Neural cell (in vitro differentiated cells): Measurements from ENCODE around the gene ZNF641.

Source experiments
- EP300 ChIP-seq: fragments of 450-650 bp; conservative IDR thresholded peaks from 2 replicates; pipeline ENCODE4 v1.6.1; 2014; ENCODE audit warnings: antibody characterized with exemption, mild to moderate bottlenecking, moderate library complexity; ENCODE audit not compliant: poor library complexity, severe bottlenecking
- EZH2 ChIP-seq: fragments of 200-600, 300-800 bp; shearing (Covaris generic), sonication (generic); IDR thresholded peaks from 2 replicates; pipeline ENCODE4 v1.6.1; 2014; ENCODE audit warnings: antibody characterized with exemption, low read length, borderline replicate concordance, mild to moderate bottlenecking; ENCODE audit not compliant: insufficient read depth, poor library complexity, severe bottlenecking
- POLR2AphosphoS5 ChIP-seq: IDR thresholded peaks from 2 replicates; pipeline ENCODE4 v1.6.1; 2012
- TF ChIP-seq, protein P1 (sequence below): fragments of 450-650 bp; IDR thresholded peaks from 2 replicates; pipeline ENCODE4 v1.5.1; 2014; ENCODE audit warnings: antibody characterized with exemption, mild to moderate bottlenecking, moderate library complexity; ENCODE audit not compliant: poor library complexity, severe bottlenecking

DNA sequence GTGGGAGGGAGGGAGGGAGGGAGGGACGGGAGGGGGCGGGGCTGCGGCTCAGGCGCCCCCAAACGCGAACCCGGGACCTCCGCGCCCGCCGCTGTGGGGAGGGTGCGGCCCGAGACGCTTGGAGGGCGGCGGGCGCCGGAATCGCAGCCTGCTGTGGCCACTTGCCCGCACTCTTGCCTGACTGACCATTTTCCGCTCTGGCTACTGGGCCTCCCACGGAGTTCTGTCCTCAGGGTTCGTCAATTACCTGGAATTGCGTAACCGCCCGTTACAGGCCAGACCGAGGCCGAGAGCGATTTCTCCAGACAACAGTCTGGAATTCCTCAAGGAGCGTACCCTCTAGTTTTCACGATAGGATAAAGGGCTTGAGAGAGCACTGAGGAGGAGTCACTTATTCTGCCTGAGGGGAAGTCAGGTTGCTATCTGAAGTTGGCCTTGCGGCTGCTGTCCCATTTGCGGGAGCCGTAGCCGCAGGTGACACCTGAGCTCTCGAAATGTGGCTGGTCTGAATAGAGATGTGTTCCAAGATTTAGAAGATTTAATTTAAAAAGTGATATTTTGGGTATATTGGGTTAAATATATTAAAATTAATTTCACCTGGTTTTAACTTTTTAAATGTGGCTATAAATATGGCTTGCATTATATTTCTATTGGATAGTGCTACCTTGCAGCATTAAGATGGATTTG lies 446 bp upstream of the ZNF641 start:
- TF ChIP-seq POLR2AphosphoS5 (no peak), EP300 (no peak), EZH2 (no peak)
- TF ChIP-seq, protein P1, sequence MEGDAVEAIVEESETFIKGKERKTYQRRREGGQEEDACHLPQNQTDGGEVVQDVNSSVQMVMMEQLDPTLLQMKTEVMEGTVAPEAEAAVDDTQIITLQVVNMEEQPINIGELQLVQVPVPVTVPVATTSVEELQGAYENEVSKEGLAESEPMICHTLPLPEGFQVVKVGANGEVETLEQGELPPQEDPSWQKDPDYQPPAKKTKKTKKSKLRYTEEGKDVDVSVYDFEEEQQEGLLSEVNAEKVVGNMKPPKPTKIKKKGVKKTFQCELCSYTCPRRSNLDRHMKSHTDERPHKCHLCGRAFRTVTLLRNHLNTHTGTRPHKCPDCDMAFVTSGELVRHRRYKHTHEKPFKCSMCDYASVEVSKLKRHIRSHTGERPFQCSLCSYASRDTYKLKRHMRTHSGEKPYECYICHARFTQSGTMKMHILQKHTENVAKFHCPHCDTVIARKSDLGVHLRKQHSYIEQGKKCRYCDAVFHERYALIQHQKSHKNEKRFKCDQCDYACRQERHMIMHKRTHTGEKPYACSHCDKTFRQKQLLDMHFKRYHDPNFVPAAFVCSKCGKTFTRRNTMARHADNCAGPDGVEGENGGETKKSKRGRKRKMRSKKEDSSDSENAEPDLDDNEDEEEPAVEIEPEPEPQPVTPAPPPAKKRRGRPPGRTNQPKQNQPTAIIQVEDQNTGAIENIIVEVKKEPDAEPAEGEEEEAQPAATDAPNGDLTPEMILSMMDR = no peak
